ENCODE results near the gene FKBP11. TPM values are rescaled to one million over a fixed set of nuclear protein-coding genes. Genes with fewer than 3 reads are reported as not detected.
"Not testable (repeated sequence)": the region's sequence is repeated elsewhere in the genome, so short reads cannot be mapped to it uniquely, and the experiment has no call there.

FKBP11 gene

DNA sequence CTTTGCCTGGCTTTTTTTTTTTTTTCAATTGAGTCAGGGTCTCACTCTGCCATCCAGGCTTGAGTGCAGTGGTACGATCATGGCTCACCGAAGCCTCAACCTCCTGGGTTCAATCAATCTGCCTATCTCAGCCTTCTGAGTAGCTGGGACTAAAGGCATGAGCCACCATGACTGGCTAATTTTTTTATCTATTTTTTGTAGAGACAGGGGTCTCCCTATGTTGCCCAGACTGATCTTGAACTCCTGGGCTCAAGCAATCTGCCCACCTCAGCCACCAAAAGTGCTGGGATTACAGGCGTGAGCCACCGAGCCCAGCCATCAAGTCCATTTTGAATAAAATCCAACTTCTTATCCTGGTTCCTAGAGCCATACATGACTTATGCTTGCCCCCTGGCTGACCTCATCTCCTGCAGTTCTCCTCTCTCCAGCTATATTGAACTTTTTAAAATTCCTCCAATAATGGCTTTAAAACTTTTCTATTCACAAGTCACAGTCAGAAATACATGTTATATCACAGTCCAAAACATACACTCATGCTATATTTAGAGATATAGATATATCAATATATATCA lies 49.3 kb downstream of the FKBP11 start:
- no peak overlapping the region for H2BK120ac ChIP-seq (ENCODE audit: low read depth, low read length)
- H3K4me1 ChIP-seq (ENCODE audit: control insufficient read depth in 2 of 2, insufficient read depth in 1 of 2, low read depth in 1 of 2, low read length in 2 of 2), result peaks cover 0 to 2% of the 10 kb centered on the region in 2 donors
- no peak overlapping the region for H2AK5ac ChIP-seq (ENCODE audit: low read depth, low read length)
- H3K27me3 ChIP-seq (ENCODE audit: control insufficient read depth in 3 of 3, insufficient read depth in 3 of 3, low read depth in 1 of 3, low read length in 3 of 3), result peaks cover 0 to 4% (median 0%) of the 10 kb centered on the region in 3 experiments
- H2AFZ ChIP-seq (ENCODE audit: low read length), result no peak overlapping the region
- H3K9ac ChIP-seq (ENCODE audit: low read depth, low read length, poor library complexity), result no peak overlapping the region
- H3K18ac ChIP-seq (ENCODE audit: low read length), result no peak overlapping the region
- H2BK5ac ChIP-seq (ENCODE audit: low read length), result no peak overlapping the region
- H3K14ac ChIP-seq (ENCODE audit: low read length), result no peak overlapping the region
- WGBS, 2 donors (ENCODE audit: extremely low coverage in 2 of 2, insufficient read length in 2 of 2, insufficient replicate concordance in 1 of 2), result no CpG with 5 or more reads among the region's 4 CpGs
- H4K8ac ChIP-seq (ENCODE audit: low read depth, low read length), result no peak overlapping the region
- H3K4ac ChIP-seq (ENCODE audit: low read length), result no peak overlapping the region
- no peak overlapping the region for H2BK12ac ChIP-seq (ENCODE audit: low read length)
- no peak for DNase-seq (ENCODE audit: low spot score)
- H2BK15ac ChIP-seq (ENCODE audit: low read length), result no peak overlapping the region
- H3K4me3 ChIP-seq (ENCODE audit: low read length in 2 of 2), result no peak overlapping the region
- H3K36me3 ChIP-seq (replicated peaks in 1 of 2; ENCODE audit: control insufficient read depth in 2 of 2, insufficient read depth in 2 of 2, low read length in 2 of 2), result no peaks in the 10 kb centered on the region
- no peak overlapping the region for H4K91ac ChIP-seq (ENCODE audit: low read depth, low read length, poor library complexity)
- H3K79me1 ChIP-seq (ENCODE audit: low read depth, low read length), result no peaks in the 10 kb centered on the region
- no peak overlapping the region for H3K23ac ChIP-seq (ENCODE audit: low read depth, low read length, poor library complexity)
- H3K4me2 ChIP-seq (ENCODE audit: insufficient read depth, low read length, poor library complexity, severe bottlenecking), result no peak overlapping the region
- no peaks in the 10 kb centered on the region for H3K9me3 ChIP-seq (replicated peaks in 1 of 2; ENCODE audit: control insufficient read depth in 2 of 2, insufficient read depth in 1 of 2, low read depth in 1 of 2, low read length in 2 of 2)
- no peak overlapping the region for H3K27ac ChIP-seq (replicated peaks; ENCODE audit: low read length)

DNA sequence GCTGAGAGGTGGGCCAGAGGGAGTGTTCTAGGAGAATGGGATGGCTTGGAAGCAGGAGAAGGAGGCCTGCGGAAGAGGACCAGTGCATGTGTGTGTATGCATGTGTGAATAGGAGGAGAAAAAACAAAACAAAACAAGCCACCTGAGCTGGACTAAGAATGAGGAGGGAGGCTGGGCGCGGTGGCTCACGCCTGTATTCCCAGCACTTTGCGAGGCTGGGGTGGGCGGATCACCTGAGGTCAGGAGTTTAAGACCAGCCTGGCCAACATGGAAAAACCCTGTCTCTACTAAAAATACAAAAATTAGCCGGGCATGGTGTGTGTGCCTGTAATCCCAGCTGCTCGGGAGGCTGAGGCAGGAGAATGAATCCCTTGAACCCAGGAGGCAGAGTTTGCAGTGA lies 51.8 kb downstream of the FKBP11 start:
- H3K9ac ChIP-seq (ENCODE audit: low read depth, low read length, poor library complexity); H2AFZ ChIP-seq (ENCODE audit: low read length); H2BK120ac ChIP-seq (ENCODE audit: low read depth, low read length); H3K4me3 ChIP-seq (ENCODE audit: low read length in 2 of 2); H3K18ac ChIP-seq (ENCODE audit: low read length); H3K14ac ChIP-seq (ENCODE audit: low read length); H3K23ac ChIP-seq (ENCODE audit: low read depth, low read length, poor library complexity); DNase-seq (ENCODE audit: low spot score); H4K8ac ChIP-seq (ENCODE audit: low read depth, low read length); H3K27ac ChIP-seq (replicated peaks; ENCODE audit: low read length); H2BK5ac ChIP-seq (ENCODE audit: low read length); H3K9me3 ChIP-seq (replicated peaks in 1 of 2; ENCODE audit: control insufficient read depth in 2 of 2, insufficient read depth in 1 of 2, low read depth in 1 of 2, low read length in 2 of 2); H3K36me3 ChIP-seq (replicated peaks in 1 of 2; ENCODE audit: control insufficient read depth in 2 of 2, insufficient read depth in 2 of 2, low read length in 2 of 2); H2BK15ac ChIP-seq (ENCODE audit: low read length); H3K27me3 ChIP-seq (ENCODE audit: control insufficient read depth in 3 of 3, insufficient read depth in 3 of 3, low read depth in 1 of 3, low read length in 3 of 3); H2AK5ac ChIP-seq (ENCODE audit: low read depth, low read length); H2BK12ac ChIP-seq (ENCODE audit: low read length); H3K79me1 ChIP-seq (ENCODE audit: low read depth, low read length); H3K4me1 ChIP-seq (ENCODE audit: control insufficient read depth in 2 of 2, insufficient read depth in 1 of 2, low read depth in 1 of 2, low read length in 2 of 2); H3K4ac ChIP-seq (ENCODE audit: low read length); H3K4me2 ChIP-seq (ENCODE audit: insufficient read depth, low read length, poor library complexity, severe bottlenecking); H4K91ac ChIP-seq (ENCODE audit: low read depth, low read length, poor library complexity): not testable (repeated sequence)
- no CpG with 5 or more reads among the region's 8 CpGs for WGBS, 2 donors (ENCODE audit: extremely low coverage in 2 of 2, insufficient read length in 2 of 2, insufficient replicate concordance in 1 of 2)

DNA sequence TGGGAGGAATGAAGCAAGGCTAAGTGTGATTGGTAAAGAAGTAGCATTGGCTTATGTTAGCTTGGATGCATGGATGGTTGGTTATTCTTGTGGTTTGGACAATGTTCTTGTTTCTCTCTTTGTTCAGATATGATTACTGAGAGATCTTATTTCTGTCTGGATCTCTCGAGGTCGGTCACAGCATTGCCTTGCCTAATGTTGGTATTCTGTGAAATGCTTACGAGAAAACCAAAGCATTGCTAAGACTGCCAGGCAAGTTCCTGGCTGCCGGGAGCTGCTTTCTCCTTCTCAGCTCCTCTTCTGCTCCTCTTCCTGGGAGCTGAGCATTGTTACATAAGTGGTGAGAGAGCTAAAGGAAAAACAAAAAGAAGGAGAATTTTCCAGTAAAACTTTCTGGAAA lies 52.2 kb downstream of the FKBP11 start:
- no peak for DNase-seq (ENCODE audit: low spot score)
- no CpG with 5 or more reads among the region's 4 CpGs for WGBS, 2 donors (ENCODE audit: extremely low coverage in 2 of 2, insufficient read length in 2 of 2, insufficient replicate concordance in 1 of 2)
- H3K14ac ChIP-seq (ENCODE audit: low read length), result no peak overlapping the region
- H3K36me3 ChIP-seq (replicated peaks in 1 of 2; ENCODE audit: control insufficient read depth in 2 of 2, insufficient read depth in 2 of 2, low read length in 2 of 2), result no peaks in the 10 kb centered on the region
- peaks cover 0 to 6% (median 0%) of the 10 kb centered on the region in 3 experiments for H3K27me3 ChIP-seq (ENCODE audit: control insufficient read depth in 3 of 3, insufficient read depth in 3 of 3, low read depth in 1 of 3, low read length in 3 of 3)
- no peak overlapping the region for H2BK5ac ChIP-seq (ENCODE audit: low read length)
- H3K4me2 ChIP-seq (ENCODE audit: insufficient read depth, low read length, poor library complexity, severe bottlenecking), result no peak overlapping the region
- no peak overlapping the region for H2AFZ ChIP-seq (ENCODE audit: low read length)
- no peak overlapping the region for H2AK5ac ChIP-seq (ENCODE audit: low read depth, low read length)
- no peak overlapping the region for H3K18ac ChIP-seq (ENCODE audit: low read length)
- no peaks in the 10 kb centered on the region for H3K79me1 ChIP-seq (ENCODE audit: low read depth, low read length)
- H3K4me1 ChIP-seq (ENCODE audit: control insufficient read depth in 2 of 2, insufficient read depth in 1 of 2, low read depth in 1 of 2, low read length in 2 of 2), result no peaks in the 10 kb centered on the region
- no peak overlapping the region for H3K4me3 ChIP-seq (ENCODE audit: low read length in 2 of 2)
- no peaks in the 10 kb centered on the region for H3K9me3 ChIP-seq (replicated peaks in 1 of 2; ENCODE audit: control insufficient read depth in 2 of 2, insufficient read depth in 1 of 2, low read depth in 1 of 2, low read length in 2 of 2)
- no peak overlapping the region for H3K9ac ChIP-seq (ENCODE audit: low read depth, low read length, poor library complexity)
- no peak overlapping the region for H4K91ac ChIP-seq (ENCODE audit: low read depth, low read length, poor library complexity)
- no peak overlapping the region for H2BK120ac ChIP-seq (ENCODE audit: low read depth, low read length)
- no peak overlapping the region for H2BK15ac ChIP-seq (ENCODE audit: low read length)
- H3K23ac ChIP-seq (ENCODE audit: low read depth, low read length, poor library complexity), result no peak overlapping the region
- H3K27ac ChIP-seq (replicated peaks; ENCODE audit: low read length), result no peak overlapping the region
- H4K8ac ChIP-seq (ENCODE audit: low read depth, low read length), result no peak overlapping the region
- no peak overlapping the region for H3K4ac ChIP-seq (ENCODE audit: low read length)
- no peak overlapping the region for H2BK12ac ChIP-seq (ENCODE audit: low read length)

Small RNAs within 50 kb of the gene (small RNA-seq; reads per million reads assigned to genes)
- not detected for gene AC073610.1 (ENCODE audit: insufficient read depth)
- not detected for gene RNU6-600P (ENCODE audit: insufficient read depth)

Measured in neuronal stem cell (in vitro differentiated cells).